Upper lobe of left lung (tissue), 6 donors: Measurements from ENCODE around the gene HNRNPAB. TPM values are rescaled to one million over a fixed set of nuclear protein-coding genes. Genes with fewer than 3 reads are reported as not detected.

Experiments used
- ATAC-seq, 2 donors: fragments of 200-7000 bp; cut with Tn5 transposase; one replicate each; pipeline ENCODE4 v1.9.1; 2022; ENCODE audit warnings: mild to moderate bottlenecking in 2 of 2, moderate library complexity in 2 of 2; ENCODE audit not compliant: low FRiP score in 2 of 2
- DNase-seq, 2 donors: peaks; one replicate each; pipeline ENCODE4 v3.0.0-alpha.2; 2019 to 2020
- H3K27ac ChIP-seq, 4 donors: fragments of 200-600 bp; sonication (generic); one replicate each; pipeline ENCODE4 v1.5.1; 2016 to 2019
- H3K27me3 ChIP-seq, 4 donors: fragments of 200-600 bp; sonication (generic); one replicate each; pipeline ENCODE4 v1.5.1; 2017 to 2019
- H3K36me3 ChIP-seq, 4 donors: fragments of 200-600 bp; sonication (generic); one replicate each; pipeline ENCODE4 v1.5.1; 2016 to 2019
- H3K4me1 ChIP-seq, 4 donors: fragments of 200-600 bp; sonication (generic); one replicate each; pipeline ENCODE4 v1.5.1; 2018 to 2019
- H3K4me3 ChIP-seq, 4 donors: fragments of 200-600 bp; sonication (generic); one replicate each; pipeline ENCODE4 v1.5.1; 2017 to 2019; ENCODE audit warnings: mild to moderate bottlenecking in 2 of 4, moderate library complexity in 1 of 4
- H3K9me3 ChIP-seq, 4 donors: fragments of 200-600 bp; sonication (generic); one replicate each; pipeline ENCODE4 v1.5.1; 2018 to 2019
- CTCF ChIP-seq, 6 experiments: fragments of 450-650 bp in 4 of 6; fragments of 200-600 bp in 2 of 6; sonication (generic) in 2 of 6; IDR thresholded peaks; one replicate each; pipeline ENCODE4 v1.5.1; 2016 to 2019; ENCODE audit warnings: antibody characterized with exemption in 6 of 6
- EP300 ChIP-seq, 4 donors: sonication (generic); formaldehyde crosslinking; IDR thresholded peaks; one replicate each; pipeline ENCODE4 v1.5.1; 2017; ENCODE audit warnings: antibody characterized with exemption in 4 of 4, control low read depth in 2 of 4
- POLR2A ChIP-seq, 4 donors: fragments of 450-650 bp; IDR thresholded peaks; one replicate each; pipeline ENCODE4 v1.5.1; 2016 to 2017; ENCODE audit warnings: antibody characterized with exemption in 4 of 4, mild to moderate bottlenecking in 2 of 4
- POLR2AphosphoS5 ChIP-seq, 2 donors: sonication (generic); formaldehyde crosslinking; IDR thresholded peaks; one replicate each; pipeline ENCODE4 v1.5.1; 2017; ENCODE audit warnings: antibody characterized with exemption in 2 of 2
- WGBS, 2 donors: methylation state at CpG; one replicate each; pipeline ENCODE4 v1.1.5; 2017 to 2018; 5-methylcytosine and 5-hydroxymethylcytosine counted together
- total RNA-seq, 6 donors: library from RNA; depleted of rRNA in 4 of 6; stranded (reverse); fragments of >200 nt in 4 of 6; gene quantifications; one replicate each; pipeline versions ENCODE4 v1.1.0 to v1.2.1, GENCODE V29; 2016 to 2021
- donor health status: DM: no; HTN: no; CAD: no; lungs with moderate emphysema.
- donor health status: DM: no; HTN: yes; CAD: no; lungs with severe emphysema.

The HNRNPAB gene
- total RNA-seq, 6 donors from 2014 or later: 61.8 to 133 (median 97.7) TPM

- no peaks in the 10 kb centered on the region for H3K27me3 ChIP-seq
- H3K27ac ChIP-seq: peak overlapping the region in 2 of 4 donors; percentile 48 to 54
- DNase-seq (peak in 1 of 2 donors; percentile 74), ATAC-seq (no peak)
- H3K4me1 ChIP-seq: peaks cover 50 to 86% (median 67%) of the 10 kb centered on the region in 4 donors
- TF ChIP-seq POLR2A (IDR thresholded peaks at IDR 0.05) (no peak), CTCF (IDR thresholded peaks at IDR 0.05) (peak; percentile 37 to 69 (median 58))
- H3K9me3 ChIP-seq: no peaks in the 10 kb centered on the region
- peaks cover 0 to 10% (median 5%) of the 10 kb centered on the region in 4 donors for H3K36me3 ChIP-seq
- H3K4me3 ChIP-seq: no peak overlapping the region
- 27 to 54% methylated on average over 6 to 12 of the region's 12 CpGs for WGBS, 2 donors
Measured at GRCh38 chr5:178234750-178235587, 30.6 kb downstream of the HNRNPAB start.

GRCh38 chr5:178235588-178235974 is 31.2 kb downstream of the HNRNPAB start:
- H3K4me3 ChIP-seq: no peak overlapping the region
- no peak for TF ChIP-seq EP300 (IDR thresholded peaks at IDR 0.05)
- TF ChIP-seq POLR2AphosphoS5 (IDR thresholded peaks at IDR 0.05): no peak
- no peak for TF ChIP-seq CTCF (IDR thresholded peaks at IDR 0.05)
- TF ChIP-seq POLR2A (IDR thresholded peaks at IDR 0.05): no peak
- H3K27me3 ChIP-seq: no peaks in the 10 kb centered on the region
- peaks cover 53 to 86% (median 66%) of the 10 kb centered on the region in 4 donors for H3K4me1 ChIP-seq
- no peaks in the 10 kb centered on the region for H3K9me3 ChIP-seq
- peaks cover 0 to 5% (median 2%) of the 10 kb centered on the region in 4 donors for H3K36me3 ChIP-seq
- DNase-seq (no peak), ATAC-seq (no peak)
- H3K27ac ChIP-seq: no peak overlapping the region
- WGBS, 2 donors: 83 to 88% methylated on average over 2 to 3 of the region's 3 CpGs

- DNase-seq: no peak
- no peaks in the 10 kb centered on the region for H3K27me3 ChIP-seq
- H3K36me3 ChIP-seq: peaks cover 0 to 3% (median under 1%) of the 10 kb centered on the region in 4 donors
- TF ChIP-seq POLR2AphosphoS5 (IDR thresholded peaks at IDR 0.05): no peak
- no peak for TF ChIP-seq CTCF (IDR thresholded peaks at IDR 0.05)
- TF ChIP-seq POLR2A (IDR thresholded peaks at IDR 0.05): no peak
- no peak for TF ChIP-seq EP300 (IDR thresholded peaks at IDR 0.05)
- peaks cover 53 to 86% (median 63%) of the 10 kb centered on the region in 4 donors for H3K4me1 ChIP-seq
- H3K9me3 ChIP-seq: no peaks in the 10 kb centered on the region
- WGBS, 2 donors: 81 to 94% methylated on average over 9 of the region's 9 CpGs
- H3K27ac ChIP-seq: peak overlapping the region in 1 of 4 donors; percentile 18
- ATAC-seq: no peak
- no peak overlapping the region for H3K4me3 ChIP-seq
Measured at GRCh38 chr5:178236126-178236525, 31.8 kb downstream of the HNRNPAB start.

- DNase-seq: peak in 1 of 2 donors; percentile 70
- WGBS, 2 donors: 37 to 40% methylated on average over 4 of the region's 4 CpGs
- ATAC-seq: peak in 1 of 2 donors; percentile 1
Measured at GRCh38 chr5:178236679-178237078, 32.3 kb downstream of the HNRNPAB start.

More at GRCh38 chr5:178236679-178237078, 32.3 kb downstream of the HNRNPAB start:
- H3K36me3 ChIP-seq: no peaks in the 10 kb centered on the region
- no peaks in the 10 kb centered on the region for H3K9me3 ChIP-seq
- H3K4me3 ChIP-seq: no peak overlapping the region
- peak overlapping the region in 3 of 4 donors; percentile 18 to 91 (median 82) for H3K27ac ChIP-seq
- TF ChIP-seq POLR2AphosphoS5 (IDR thresholded peaks at IDR 0.05): peak in 1 of 2 donors; percentile 22
- no peak for TF ChIP-seq CTCF (IDR thresholded peaks at IDR 0.05)
- H3K4me1 ChIP-seq: peaks cover 53 to 85% (median 62%) of the 10 kb centered on the region in 4 donors
- no peaks in the 10 kb centered on the region for H3K27me3 ChIP-seq
